Spleen (tissue), 7 donors: ENCODE measurements around the gene PRPSAP1.

Source experiments
- POLR2A ChIP-seq, 3 donors: fragments of 450-650 bp; IDR thresholded peaks; one replicate each; pipeline ENCODE4 v1.5.1; 2017; ENCODE audit warnings: antibody characterized with exemption in 3 of 3, mild to moderate bottlenecking in 1 of 3
- TF ChIP-seq, protein P1 (sequence below), 11 experiments: fragments of 200-600 bp in 7 of 11; fragments of 450-650 bp in 4 of 11; sonication (generic) in 4 of 11; IDR thresholded peaks in 8 of 11; conservative IDR thresholded peaks in 3 of 11; 1 replicate in 7 of 11; 2 replicates in 4 of 11; pipeline versions ENCODE4 v1.4.0 to v1.8.0; 2016 to 2021; ENCODE audit warnings: antibody characterized with exemption in 11 of 11, inconsistent platforms in 4 of 11, mild to moderate bottlenecking in 1 of 11
- donor health status: DM: no; HTN: no; CAD: no; lungs with moderate emphysema.
- donor health status: DM: no; HTN: no; CAD: no.
- donor health status: DM: no; HTN: no; CAD: no.

DNA sequence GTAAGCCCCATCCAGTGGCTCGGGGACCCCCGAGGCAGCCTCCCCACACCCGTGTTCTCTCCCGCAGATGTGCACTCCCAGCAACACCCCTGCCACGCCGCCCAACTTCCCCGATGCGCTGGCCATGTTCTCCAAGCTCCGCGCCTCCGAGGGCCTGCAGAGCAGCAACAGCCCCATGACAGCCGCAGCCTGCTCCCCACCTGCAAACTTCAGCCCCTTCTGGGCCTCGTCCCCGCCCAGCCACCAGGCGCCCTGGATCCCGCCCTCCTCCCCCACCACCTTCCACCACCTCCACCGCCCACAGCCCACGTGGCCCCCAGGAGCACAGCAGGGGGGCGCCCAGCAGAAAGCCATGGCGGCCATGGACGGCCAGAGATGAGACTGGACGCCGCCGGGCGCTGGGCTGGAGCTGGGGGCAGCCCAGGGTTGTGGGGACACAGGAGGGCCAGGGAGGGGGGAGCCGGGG is 83.6 kb downstream of the PRPSAP1 start:
- TF ChIP-seq, protein P1, sequence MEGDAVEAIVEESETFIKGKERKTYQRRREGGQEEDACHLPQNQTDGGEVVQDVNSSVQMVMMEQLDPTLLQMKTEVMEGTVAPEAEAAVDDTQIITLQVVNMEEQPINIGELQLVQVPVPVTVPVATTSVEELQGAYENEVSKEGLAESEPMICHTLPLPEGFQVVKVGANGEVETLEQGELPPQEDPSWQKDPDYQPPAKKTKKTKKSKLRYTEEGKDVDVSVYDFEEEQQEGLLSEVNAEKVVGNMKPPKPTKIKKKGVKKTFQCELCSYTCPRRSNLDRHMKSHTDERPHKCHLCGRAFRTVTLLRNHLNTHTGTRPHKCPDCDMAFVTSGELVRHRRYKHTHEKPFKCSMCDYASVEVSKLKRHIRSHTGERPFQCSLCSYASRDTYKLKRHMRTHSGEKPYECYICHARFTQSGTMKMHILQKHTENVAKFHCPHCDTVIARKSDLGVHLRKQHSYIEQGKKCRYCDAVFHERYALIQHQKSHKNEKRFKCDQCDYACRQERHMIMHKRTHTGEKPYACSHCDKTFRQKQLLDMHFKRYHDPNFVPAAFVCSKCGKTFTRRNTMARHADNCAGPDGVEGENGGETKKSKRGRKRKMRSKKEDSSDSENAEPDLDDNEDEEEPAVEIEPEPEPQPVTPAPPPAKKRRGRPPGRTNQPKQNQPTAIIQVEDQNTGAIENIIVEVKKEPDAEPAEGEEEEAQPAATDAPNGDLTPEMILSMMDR (IDR thresholded peaks at IDR 0.05 in 8 of 11, conservative IDR thresholded peaks at IDR 0.05 in 3 of 11), result no peak
- no peak for TF ChIP-seq POLR2A (IDR thresholded peaks at IDR 0.05)
